PC-9 (cell line): ENCODE measurements around the gene LAMB1.

Experiments used
- CTCF ChIP-seq: fragments of 200-600 bp; sonication (generic); conservative IDR thresholded peaks from 2 replicates; pipeline ENCODE4 v1.6.1; 2017; ENCODE audit warnings: mixed run types, antibody characterized with exemption, mild to moderate bottlenecking, moderate library complexity
- EZH2 ChIP-seq: fragments of 200-600 bp; sonication (generic); IDR thresholded peaks from 2 replicates; pipeline ENCODE4 v1.8.0; 2017; ENCODE audit warnings: antibody characterized with exemption, low read depth

GRCh38 chr7:107999779-108000560, 3.0 kb downstream of the LAMB1 start:
- no peak for TF ChIP-seq EZH2
- TF ChIP-seq CTCF: no peak
